GM23338 (cell line): ENCODE data around the gene RGS6.

Experiments
- EZH2 ChIP-seq: fragments of 200-600 bp; sonication (generic); IDR thresholded peaks from one replicate; pipeline ENCODE4 v1.8.0; 2017; ENCODE audit warnings: antibody characterized with exemption, mild to moderate bottlenecking, low read depth; ENCODE audit not compliant: unreplicated experiment
- EZH2phosphoT487 ChIP-seq: fragments of 200-600 bp; sonication (generic); IDR thresholded peaks from one replicate; pipeline ENCODE4 v1.8.1; 2018; ENCODE audit warnings: antibody characterized with exemption; ENCODE audit not compliant: unreplicated experiment
- JUNB ChIP-seq: IDR thresholded peaks from one replicate; pipeline ENCODE4 v1.6.1; 2016; ENCODE audit warnings: antibody characterized with exemption; ENCODE audit not compliant: unreplicated experiment
- POLR2AphosphoS5 ChIP-seq: IDR thresholded peaks from 2 replicates; pipeline ENCODE4 v1.6.1; 2016; ENCODE audit warnings: antibody characterized with exemption, low read depth
- ZNF114 ChIP-seq: fragments of 250-450 bp; sonication (Bioruptor Pico); IDR thresholded peaks from 2 replicates; pipeline ENCODE4 v1.5.0; 2020; ENCODE audit warnings: mild to moderate bottlenecking, moderate library complexity
- TF ChIP-seq, protein P1 (sequence below), 2 experiments: fragments of 200-600 bp in 1 of 2; sonication (generic) in 1 of 2; conservative IDR thresholded peaks; 2 replicates each; pipeline versions ENCODE4 v1.5.1 to v1.6.1; 2016 to 2017; ENCODE audit warnings: antibody characterized with exemption in 2 of 2, low read depth in 2 of 2, mild to moderate bottlenecking in 2 of 2, moderate library complexity in 1 of 2
- TF ChIP-seq, protein P2 (sequence below): IDR thresholded peaks from 2 replicates; pipeline ENCODE4 v1.6.1; 2016; ENCODE audit warnings: antibody characterized with exemption

DNA sequence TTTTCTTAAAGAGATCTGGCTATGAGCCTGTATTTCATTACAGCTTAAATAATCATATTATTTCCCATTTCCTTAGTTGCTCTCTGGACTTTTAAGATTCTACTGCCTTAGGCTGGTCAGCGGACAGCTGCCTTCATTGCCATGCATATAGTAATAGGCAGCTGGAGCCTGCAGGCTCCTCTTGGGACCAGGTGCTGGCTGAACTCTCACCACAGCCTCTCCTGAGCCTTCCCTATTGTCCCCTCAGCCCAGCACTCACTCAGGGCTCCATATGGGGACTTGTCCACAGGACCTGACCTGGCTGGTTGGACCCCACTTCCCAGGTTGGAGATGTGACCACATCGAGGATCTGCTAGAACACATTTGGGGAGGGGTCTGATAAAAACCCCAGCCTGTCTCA is 556.3 kb downstream of the RGS6 start:
- TF ChIP-seq, protein P1, sequence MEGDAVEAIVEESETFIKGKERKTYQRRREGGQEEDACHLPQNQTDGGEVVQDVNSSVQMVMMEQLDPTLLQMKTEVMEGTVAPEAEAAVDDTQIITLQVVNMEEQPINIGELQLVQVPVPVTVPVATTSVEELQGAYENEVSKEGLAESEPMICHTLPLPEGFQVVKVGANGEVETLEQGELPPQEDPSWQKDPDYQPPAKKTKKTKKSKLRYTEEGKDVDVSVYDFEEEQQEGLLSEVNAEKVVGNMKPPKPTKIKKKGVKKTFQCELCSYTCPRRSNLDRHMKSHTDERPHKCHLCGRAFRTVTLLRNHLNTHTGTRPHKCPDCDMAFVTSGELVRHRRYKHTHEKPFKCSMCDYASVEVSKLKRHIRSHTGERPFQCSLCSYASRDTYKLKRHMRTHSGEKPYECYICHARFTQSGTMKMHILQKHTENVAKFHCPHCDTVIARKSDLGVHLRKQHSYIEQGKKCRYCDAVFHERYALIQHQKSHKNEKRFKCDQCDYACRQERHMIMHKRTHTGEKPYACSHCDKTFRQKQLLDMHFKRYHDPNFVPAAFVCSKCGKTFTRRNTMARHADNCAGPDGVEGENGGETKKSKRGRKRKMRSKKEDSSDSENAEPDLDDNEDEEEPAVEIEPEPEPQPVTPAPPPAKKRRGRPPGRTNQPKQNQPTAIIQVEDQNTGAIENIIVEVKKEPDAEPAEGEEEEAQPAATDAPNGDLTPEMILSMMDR (conservative IDR thresholded peaks at IDR 0.05; ENCODE audit: low read depth in 2 of 2), result no peak
- TF ChIP-seq EZH2phosphoT487, result no peak
- no peak for TF ChIP-seq POLR2AphosphoS5
- TF ChIP-seq, protein P2, sequence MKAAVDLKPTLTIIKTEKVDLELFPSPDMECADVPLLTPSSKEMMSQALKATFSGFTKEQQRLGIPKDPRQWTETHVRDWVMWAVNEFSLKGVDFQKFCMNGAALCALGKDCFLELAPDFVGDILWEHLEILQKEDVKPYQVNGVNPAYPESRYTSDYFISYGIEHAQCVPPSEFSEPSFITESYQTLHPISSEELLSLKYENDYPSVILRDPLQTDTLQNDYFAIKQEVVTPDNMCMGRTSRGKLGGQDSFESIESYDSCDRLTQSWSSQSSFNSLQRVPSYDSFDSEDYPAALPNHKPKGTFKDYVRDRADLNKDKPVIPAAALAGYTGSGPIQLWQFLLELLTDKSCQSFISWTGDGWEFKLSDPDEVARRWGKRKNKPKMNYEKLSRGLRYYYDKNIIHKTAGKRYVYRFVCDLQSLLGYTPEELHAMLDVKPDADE, result no peak
- TF ChIP-seq EZH2, result no peak
- TF ChIP-seq JUNB, result no peak
- TF ChIP-seq ZNF114, result no peak
